ENCODE data around the gene NEDD4L.

NEDD4L gene

GRCh38 chr18:58181988-58182387, 138.0 kb downstream of the NEDD4L start:
- no peak overlapping the region for H3K4me3 ChIP-seq (ENCODE audit: insufficient read length, low read depth)
- TF ChIP-seq ZNF274 (IDR thresholded peaks at IDR 0.05; ENCODE audit: low read depth, low read length) (no peak), SUZ12 (IDR thresholded peaks at IDR 0.05; ENCODE audit: extremely low read depth, insufficient read depth, insufficient read length) (no peak), YY1 (IDR thresholded peaks at IDR 0.05; ENCODE audit: insufficient read depth, insufficient read length) (no peak)
- peaks cover 6% of the 10 kb centered on the region; the same call in 1 of the 2 replicates for H3K9me3 ChIP-seq (ENCODE audit: insufficient read depth, low read length)
- no peaks in the 10 kb centered on the region for H3K36me3 ChIP-seq (ENCODE audit: insufficient read depth, insufficient read length, low read length)
- no peak for DNase-seq (ENCODE audit: low read depth, low spot score)
- H3K9ac ChIP-seq (ENCODE audit: insufficient read length, low read depth): no peak overlapping the region
- no peaks in the 10 kb centered on the region for H3K4me1 ChIP-seq (ENCODE audit: insufficient read depth, insufficient read length)
- no peaks in the 10 kb centered on the region for H3K27me3 ChIP-seq (ENCODE audit: insufficient read depth, insufficient read length)

DNA sequence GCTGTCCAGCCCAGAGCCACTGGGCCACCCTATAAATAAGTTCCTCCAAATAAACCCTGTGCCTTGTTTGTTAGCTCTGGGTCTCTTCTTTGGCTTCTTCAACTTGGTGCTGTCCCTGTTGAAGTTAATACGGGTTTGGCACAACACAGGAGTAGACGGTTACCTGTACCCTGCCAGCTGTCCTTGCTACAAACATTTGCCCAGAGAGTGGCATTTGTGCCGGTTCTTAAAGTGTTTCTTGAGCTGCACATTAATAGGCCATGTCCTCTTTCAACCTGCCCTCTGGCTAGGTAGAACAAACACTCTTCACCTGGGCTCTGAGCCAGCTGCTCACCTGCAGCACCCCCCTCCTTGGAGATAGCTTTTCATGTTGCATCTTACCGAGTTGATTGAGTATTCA, 139.2 kb downstream of the NEDD4L start:
- no peak overlapping the region for H3K4me3 ChIP-seq (ENCODE audit: insufficient read length, low read depth)
- H3K36me3 ChIP-seq (ENCODE audit: insufficient read depth, insufficient read length, low read length): no peaks in the 10 kb centered on the region
- TF ChIP-seq YY1 (IDR thresholded peaks at IDR 0.05; ENCODE audit: insufficient read depth, insufficient read length) (no peak), ZNF274 (IDR thresholded peaks at IDR 0.05; ENCODE audit: low read depth, low read length) (no peak), SUZ12 (IDR thresholded peaks at IDR 0.05; ENCODE audit: extremely low read depth, insufficient read depth, insufficient read length) (no peak)
- peaks cover under 1% of the 10 kb centered on the region for H3K4me1 ChIP-seq (ENCODE audit: insufficient read depth, insufficient read length)
- no peak overlapping the region for H3K9ac ChIP-seq (ENCODE audit: insufficient read length, low read depth)
- DNase-seq (ENCODE audit: low read depth, low spot score): no peak
- H3K27me3 ChIP-seq (ENCODE audit: insufficient read depth, insufficient read length): no peaks in the 10 kb centered on the region
- H3K9me3 ChIP-seq (ENCODE audit: insufficient read depth, low read length): peaks cover 6% of the 10 kb centered on the region; the same call in 1 of the 2 replicates

GRCh38 chr18:58186258-58186948, 142.4 kb downstream of the NEDD4L start:
- peaks cover 3% of the 10 kb centered on the region for H3K4me1 ChIP-seq (ENCODE audit: insufficient read depth, insufficient read length)
- H3K4me3 ChIP-seq (ENCODE audit: insufficient read length, low read depth): no peak overlapping the region
- H3K36me3 ChIP-seq (ENCODE audit: insufficient read depth, insufficient read length, low read length): no peaks in the 10 kb centered on the region
- DNase-seq (ENCODE audit: low read depth, low spot score): no peak
- H3K9me3 ChIP-seq (ENCODE audit: insufficient read depth, low read length): peaks cover 6% of the 10 kb centered on the region; the same call in 1 of the 2 replicates
- no peak overlapping the region for H3K9ac ChIP-seq (ENCODE audit: insufficient read length, low read depth)
- TF ChIP-seq YY1 (IDR thresholded peaks at IDR 0.05; ENCODE audit: insufficient read depth, insufficient read length) (no peak), SUZ12 (IDR thresholded peaks at IDR 0.05; ENCODE audit: extremely low read depth, insufficient read depth, insufficient read length) (no peak), ZNF274 (IDR thresholded peaks at IDR 0.05; ENCODE audit: low read depth, low read length) (no peak)
- H3K27me3 ChIP-seq (ENCODE audit: insufficient read depth, insufficient read length): no peaks in the 10 kb centered on the region

GRCh38 chr18:58187674-58188073, 143.6 kb downstream of the NEDD4L start:
- Histone ChIP-seq H3K9ac (ENCODE audit: insufficient read length, low read depth) (no peak overlapping the region), H3K9me3 (ENCODE audit: insufficient read depth, low read length) (peaks cover 2% of the 10 kb centered on the region; the same call in 1 of the 2 replicates), H3K4me1 (ENCODE audit: insufficient read depth, insufficient read length) (peaks cover 3% of the 10 kb centered on the region), H3K4me3 (ENCODE audit: insufficient read length, low read depth) (no peak overlapping the region), H3K36me3 (ENCODE audit: insufficient read depth, insufficient read length, low read length) (no peaks in the 10 kb centered on the region), H3K27me3 (ENCODE audit: insufficient read depth, insufficient read length) (no peaks in the 10 kb centered on the region)
- DNase-seq (ENCODE audit: low read depth, low spot score): no peak
- no peak for TF ChIP-seq YY1 (IDR thresholded peaks at IDR 0.05; ENCODE audit: insufficient read depth, insufficient read length)
- TF ChIP-seq SUZ12 (IDR thresholded peaks at IDR 0.05; ENCODE audit: extremely low read depth, insufficient read depth, insufficient read length): no peak
- TF ChIP-seq ZNF274 (IDR thresholded peaks at IDR 0.05; ENCODE audit: low read depth, low read length): no peak

DNA sequence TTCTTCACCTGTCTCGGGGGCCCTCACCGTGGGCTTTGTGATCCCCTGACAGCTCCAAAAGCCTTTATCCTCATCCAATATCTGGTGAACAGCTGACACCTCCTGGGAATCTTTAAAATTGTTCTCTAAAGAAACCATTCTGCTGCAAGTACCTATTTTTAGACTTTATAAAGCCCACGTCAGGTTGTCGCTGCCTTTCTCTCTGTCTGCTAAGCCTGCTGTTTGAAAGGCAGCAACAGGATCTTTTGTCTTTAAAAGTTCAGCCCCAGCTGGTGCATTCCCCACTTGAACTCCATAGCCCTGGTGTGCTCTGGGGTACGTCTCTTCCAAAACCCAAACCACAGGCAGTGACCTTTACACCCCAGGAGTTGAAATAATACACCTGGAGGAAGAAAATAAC, 145.0 kb downstream of the NEDD4L start:
- no peaks in the 10 kb centered on the region for H3K9me3 ChIP-seq (ENCODE audit: insufficient read depth, low read length)
- H3K27me3 ChIP-seq (ENCODE audit: insufficient read depth, insufficient read length): no peaks in the 10 kb centered on the region
- H3K36me3 ChIP-seq (ENCODE audit: insufficient read depth, insufficient read length, low read length): no peaks in the 10 kb centered on the region
- no peak overlapping the region for H3K4me3 ChIP-seq (ENCODE audit: insufficient read length, low read depth)
- H3K9ac ChIP-seq (ENCODE audit: insufficient read length, low read depth): no peak overlapping the region
- TF ChIP-seq ZNF274 (IDR thresholded peaks at IDR 0.05; ENCODE audit: low read depth, low read length): no peak
- no peak for TF ChIP-seq YY1 (IDR thresholded peaks at IDR 0.05; ENCODE audit: insufficient read depth, insufficient read length)
- TF ChIP-seq SUZ12 (IDR thresholded peaks at IDR 0.05; ENCODE audit: extremely low read depth, insufficient read depth, insufficient read length): no peak
- DNase-seq (ENCODE audit: low read depth, low spot score): peak; percentile 25
- peaks cover 3% of the 10 kb centered on the region for H3K4me1 ChIP-seq (ENCODE audit: insufficient read depth, insufficient read length)

DNA sequence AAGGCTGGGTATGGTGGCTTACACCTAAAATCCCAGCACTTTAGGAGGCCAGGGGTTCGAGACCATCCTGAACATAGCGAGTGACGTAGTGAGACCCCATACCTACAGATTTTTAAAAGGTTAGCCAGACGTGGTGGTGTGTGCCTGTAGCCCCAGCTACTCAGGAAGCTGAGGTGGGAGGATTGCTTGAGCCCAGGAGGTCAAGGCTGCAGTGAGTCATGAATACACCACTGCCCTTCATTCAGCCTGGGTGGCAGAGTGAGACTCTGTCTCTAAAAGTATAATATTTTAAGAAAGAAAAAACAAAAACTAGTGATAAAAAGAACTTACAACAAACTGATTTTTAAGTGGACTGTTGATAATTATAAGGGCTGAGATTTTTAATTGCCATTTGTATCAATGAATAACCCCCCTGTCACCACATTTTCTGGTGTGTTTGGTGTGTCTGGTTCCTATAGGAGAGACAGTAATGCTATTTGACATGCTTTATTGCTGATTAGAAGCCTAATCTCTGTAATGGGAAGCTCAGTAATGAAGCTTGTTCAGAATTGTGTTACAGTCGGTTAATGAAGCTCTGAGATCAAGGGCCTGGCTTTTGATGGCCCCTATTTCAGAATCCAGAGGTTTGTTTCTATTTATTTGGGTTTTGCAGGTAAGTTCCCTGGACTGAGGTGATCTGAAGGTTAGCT, 147.0 kb downstream of the NEDD4L start:
- Histone ChIP-seq H3K4me3 (ENCODE audit: insufficient read length, low read depth) (no peak overlapping the region), H3K4me1 (ENCODE audit: insufficient read depth, insufficient read length) (peaks cover 3% of the 10 kb centered on the region), H3K36me3 (ENCODE audit: insufficient read depth, insufficient read length, low read length) (no peaks in the 10 kb centered on the region), H3K9me3 (ENCODE audit: insufficient read depth, low read length) (no peaks in the 10 kb centered on the region), H3K27me3 (ENCODE audit: insufficient read depth, insufficient read length) (no peaks in the 10 kb centered on the region), H3K9ac (ENCODE audit: insufficient read length, low read depth) (no peak overlapping the region)
- no peak for TF ChIP-seq ZNF274 (IDR thresholded peaks at IDR 0.05; ENCODE audit: low read depth, low read length)
- TF ChIP-seq YY1 (IDR thresholded peaks at IDR 0.05; ENCODE audit: insufficient read depth, insufficient read length): no peak
- TF ChIP-seq SUZ12 (IDR thresholded peaks at IDR 0.05; ENCODE audit: extremely low read depth, insufficient read depth, insufficient read length): no peak
- no peak for DNase-seq (ENCODE audit: low read depth, low spot score)

- H3K36me3 ChIP-seq (ENCODE audit: insufficient read depth, insufficient read length, low read length): no peaks in the 10 kb centered on the region
- no peaks in the 10 kb centered on the region for H3K9me3 ChIP-seq (ENCODE audit: insufficient read depth, low read length)
- H3K27me3 ChIP-seq (ENCODE audit: insufficient read depth, insufficient read length): no peaks in the 10 kb centered on the region
- no peak overlapping the region for H3K4me3 ChIP-seq (ENCODE audit: insufficient read length, low read depth)
- no peak for TF ChIP-seq SUZ12 (IDR thresholded peaks at IDR 0.05; ENCODE audit: extremely low read depth, insufficient read depth, insufficient read length)
- no peak for TF ChIP-seq YY1 (IDR thresholded peaks at IDR 0.05; ENCODE audit: insufficient read depth, insufficient read length)
- TF ChIP-seq ZNF274 (IDR thresholded peaks at IDR 0.05; ENCODE audit: low read depth, low read length): no peak
- DNase-seq (ENCODE audit: low read depth, low spot score): no peak
- no peak overlapping the region for H3K9ac ChIP-seq (ENCODE audit: insufficient read length, low read depth)
- peaks cover 3% of the 10 kb centered on the region for H3K4me1 ChIP-seq (ENCODE audit: insufficient read depth, insufficient read length)
Measured at GRCh38 chr18:58191626-58192025, 147.6 kb downstream of the NEDD4L start.

All from NT2/D1 (cell line).